Mesodermal cell (in vitro differentiated cells): Measurements from ENCODE around the gene ENTPD8.

Source experiments
- H3K27ac ChIP-seq: 2 replicates; pipeline ENCODE4 v1.7.0; 2013; ENCODE audit warnings: mild to moderate bottlenecking, low read depth, low read length, moderate library complexity; ENCODE audit not compliant: severe bottlenecking
- H3K36me3 ChIP-seq: 2 replicates; pipeline ENCODE4 v1.7.1; 2013; ENCODE audit warnings: mild to moderate bottlenecking, low read length, moderate library complexity; ENCODE audit not compliant: control insufficient read depth, insufficient read depth
- H3K4me1 ChIP-seq: one replicate; pipeline ENCODE4 v1.7.1; 2013; ENCODE audit warnings: mild to moderate bottlenecking, low read length; ENCODE audit not compliant: insufficient read depth, control insufficient read depth, poor library complexity, severe bottlenecking
- H3K4me3 ChIP-seq: 2 replicates; pipeline ENCODE4 v1.7.0; 2013; ENCODE audit warnings: low read length, control low read depth, mild to moderate bottlenecking; ENCODE audit not compliant: insufficient read depth, poor library complexity, severe bottlenecking; ENCODE audit errors: extremely low read depth
- H3K9me3 ChIP-seq: 2 replicates; pipeline ENCODE4 v1.7.1; 2013; ENCODE audit warnings: mild to moderate bottlenecking, low read length, moderate library complexity; ENCODE audit not compliant: control insufficient read depth
- WGBS, 2 experiments: methylation state at CpG; one replicate each; pipeline ENCODE4 v1.1.5; 2013; ENCODE audit warnings: missing lambda C conversion rate in 2 of 2; ENCODE audit not compliant: insufficient coverage in 2 of 2; 5-methylcytosine and 5-hydroxymethylcytosine counted together

ENTPD8 gene

GRCh38 chr9:137439158-137439714 lies 1.9 kb downstream of the ENTPD8 start:
- Histone ChIP-seq H3K4me1 (no peaks in the 10 kb centered on the region), H3K27ac (no peak overlapping the region), H3K9me3 (no peaks in the 10 kb centered on the region), H3K36me3 (no peaks in the 10 kb centered on the region), H3K4me3 (no peak overlapping the region)
- WGBS, 2 experiments = 87 to 88% methylated on average over 14 to 17 of the region's 18 CpGs

GRCh38 chr9:137438591-137439157 lies 2.5 kb downstream of the ENTPD8 start:
- Histone ChIP-seq H3K27ac (no peak overlapping the region), H3K36me3 (no peaks in the 10 kb centered on the region), H3K4me3 (no peak overlapping the region), H3K4me1 (no peaks in the 10 kb centered on the region), H3K9me3 (no peaks in the 10 kb centered on the region)
- 94 to 96% methylated on average over 14 to 17 of the region's 22 CpGs for WGBS, 2 experiments

DNA sequence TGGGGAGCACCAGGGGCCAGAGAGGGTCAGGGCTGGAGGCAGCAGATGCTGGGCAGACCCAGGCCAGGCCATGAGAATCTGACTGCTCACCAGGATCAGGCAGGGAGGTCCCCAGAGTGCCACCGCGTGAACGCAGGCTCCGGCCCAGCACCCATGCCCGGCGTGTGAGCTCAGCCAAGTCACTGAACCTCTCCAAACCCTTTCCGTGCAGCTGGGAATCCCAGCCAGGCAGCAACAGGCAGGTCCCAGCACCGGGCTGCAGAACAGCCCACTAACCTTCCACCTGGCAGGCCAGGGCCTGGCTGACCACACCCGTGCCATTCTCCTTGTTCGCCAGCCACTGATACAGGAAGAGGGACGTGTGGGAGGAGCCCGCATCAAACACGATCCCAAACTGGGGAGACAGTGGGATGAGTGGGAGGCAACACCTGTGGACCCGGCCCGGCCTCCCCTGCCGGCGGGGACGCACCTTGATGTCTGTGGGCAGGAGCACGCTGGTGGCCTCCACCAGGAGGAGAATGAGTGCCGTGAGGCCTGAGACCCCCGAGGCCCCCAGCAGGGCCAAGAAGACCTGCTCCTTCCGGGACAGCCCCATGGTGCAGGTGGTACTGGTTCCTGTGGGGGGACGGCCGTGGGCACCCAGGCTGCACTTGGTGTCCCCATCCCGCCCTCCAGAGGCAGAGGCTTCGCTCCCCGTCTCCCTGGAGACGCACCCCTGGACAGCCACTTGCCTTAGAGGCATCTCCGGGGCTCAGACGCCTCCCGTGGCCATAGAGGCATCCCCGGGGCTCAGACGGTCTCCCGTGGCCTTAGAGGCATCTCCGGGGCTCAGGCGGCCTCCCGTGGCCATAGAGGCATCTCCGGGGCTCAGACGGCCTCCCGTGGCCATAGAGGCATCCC lies 3.2 kb downstream of the ENTPD8 start:
- Histone ChIP-seq H3K36me3 (no peaks in the 10 kb centered on the region), H3K4me1 (no peaks in the 10 kb centered on the region), H3K4me3 (no peak overlapping the region), H3K27ac (no peak overlapping the region), H3K9me3 (no peaks in the 10 kb centered on the region)
- whole genome bisulfite sequencing, 2 experiments = 94 to 95% methylated on average over 24 to 38 of the region's 40 CpGs

DNA sequence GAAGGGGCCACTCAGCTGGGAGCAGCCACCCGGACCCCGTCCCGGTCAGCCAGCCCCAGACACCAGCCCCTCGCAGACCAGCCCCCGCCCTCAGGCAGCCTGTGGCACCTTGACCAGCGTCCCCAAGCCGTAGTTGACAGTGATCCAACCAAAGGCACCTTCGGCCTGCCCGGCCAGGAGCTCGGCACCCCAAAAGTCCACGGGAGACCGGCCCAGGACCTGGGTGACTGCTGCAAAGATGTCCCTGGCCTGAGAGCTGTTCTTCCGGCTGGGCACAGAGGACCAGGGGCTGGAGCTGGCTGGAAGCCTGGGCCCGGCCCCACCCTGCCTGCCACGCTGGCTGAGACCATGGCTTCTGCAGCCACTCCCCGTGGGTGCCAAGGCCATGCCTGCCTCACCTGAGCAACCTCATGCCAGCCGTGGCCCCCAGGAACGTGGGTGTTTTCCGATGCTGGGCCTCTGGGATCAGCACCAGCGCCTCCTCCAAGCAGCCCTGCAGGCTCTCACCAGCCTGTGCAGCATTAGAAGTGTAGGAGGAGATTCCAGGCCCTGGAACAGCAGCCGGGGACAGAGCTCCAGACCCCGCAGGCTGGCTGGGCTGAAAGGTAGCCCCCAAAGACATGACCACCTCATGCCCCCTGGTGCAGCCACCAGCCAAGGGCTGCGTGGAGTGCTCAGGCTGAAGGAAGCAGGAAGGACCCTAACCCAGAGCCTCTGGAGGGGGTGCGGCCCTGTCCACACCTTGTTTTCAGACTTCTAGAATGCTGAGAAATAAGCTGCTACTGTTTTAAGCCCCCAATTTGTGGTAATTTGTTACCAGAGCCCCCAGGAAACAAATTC lies 4.2 kb downstream of the ENTPD8 start:
- Histone ChIP-seq H3K36me3 (no peaks in the 10 kb centered on the region), H3K27ac (no peak overlapping the region)

GRCh38 chr9:137435980-137436760 lies 5.0 kb downstream of the ENTPD8 start:
- no peaks in the 10 kb centered on the region for H3K9me3 ChIP-seq
- 89 to 94% methylated on average over 26 to 40 of the region's 42 CpGs for WGBS, 2 experiments
- no peaks in the 10 kb centered on the region for H3K36me3 ChIP-seq
- no peak overlapping the region for H3K4me3 ChIP-seq
- H3K4me1 ChIP-seq = no peaks in the 10 kb centered on the region
- no peak overlapping the region for H3K27ac ChIP-seq

More for the DNA sequence above, 4.2 kb downstream of the ENTPD8 start:
- 93 to 96% methylated on average over 23 to 24 of the region's 24 CpGs for WGBS, 2 experiments
- no peak overlapping the region for H3K4me3 ChIP-seq
- no peaks in the 10 kb centered on the region for H3K4me1 ChIP-seq
- no peaks in the 10 kb centered on the region for H3K9me3 ChIP-seq

GRCh38 chr9:137435381-137435891 lies 5.7 kb downstream of the ENTPD8 start:
- no peak overlapping the region for H3K4me3 ChIP-seq
- no peaks in the 10 kb centered on the region for H3K4me1 ChIP-seq
- no peak overlapping the region for H3K27ac ChIP-seq
- WGBS, 2 experiments = 92 to 93% methylated on average over 16 to 18 of the region's 20 CpGs
- H3K36me3 ChIP-seq = no peaks in the 10 kb centered on the region
- H3K9me3 ChIP-seq = no peaks in the 10 kb centered on the region

- Histone ChIP-seq H3K36me3 (no peaks in the 10 kb centered on the region), H3K4me3 (no peak overlapping the region), H3K9me3 (no peaks in the 10 kb centered on the region), H3K4me1 (no peaks in the 10 kb centered on the region), H3K27ac (no peak overlapping the region)
- WGBS, 2 experiments = 92% methylated on average over 39 to 40 of the region's 43 CpGs
These were observed 6.4 kb downstream of the ENTPD8 start for GRCh38 chr9:137434498-137435380.

- Histone ChIP-seq H3K4me1 (no peaks in the 10 kb centered on the region), H3K9me3 (no peaks in the 10 kb centered on the region), H3K36me3 (no peaks in the 10 kb centered on the region), H3K4me3 (no peak overlapping the region), H3K27ac (no peak overlapping the region)
- 91 to 93% methylated on average over 16 to 24 of the region's 26 CpGs for WGBS, 2 experiments
These were observed 7.2 kb downstream of the ENTPD8 start for GRCh38 chr9:137433916-137434431.

DNA sequence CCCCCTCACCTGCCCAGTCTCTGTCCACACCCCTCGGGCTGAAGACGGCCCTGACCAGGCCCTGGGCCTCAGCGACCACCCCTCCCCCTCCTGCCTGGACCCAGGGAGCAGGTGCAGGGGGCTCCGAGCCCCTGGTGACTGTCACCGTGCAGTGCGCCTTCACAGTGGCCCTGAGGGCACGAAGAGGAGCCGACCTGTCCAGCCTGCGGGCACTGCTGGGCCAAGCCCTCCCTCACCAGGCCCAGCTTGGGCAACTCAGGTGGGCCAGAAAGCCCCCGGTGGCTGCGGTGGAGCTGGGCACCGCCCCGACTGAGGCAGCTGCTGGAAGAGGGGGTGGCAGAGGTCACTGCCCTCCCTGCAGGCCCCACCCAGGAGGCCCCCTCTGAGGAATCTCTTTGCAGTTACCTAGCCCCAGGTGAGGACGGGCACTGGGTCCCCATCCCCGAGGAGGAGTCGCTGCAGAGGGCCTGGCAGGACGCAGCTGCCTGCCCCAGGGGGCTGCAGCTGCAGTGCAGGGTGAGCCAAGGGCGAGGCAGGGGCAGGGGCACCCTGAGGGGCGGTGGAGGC lies 7.7 kb downstream of the ENTPD8 start:
- Histone ChIP-seq H3K36me3 (no peaks in the 10 kb centered on the region), H3K4me3 (no peak overlapping the region), H3K4me1 (no peaks in the 10 kb centered on the region), H3K27ac (no peak overlapping the region), H3K9me3 (no peaks in the 10 kb centered on the region)
- 85% methylated on average over 18 of the region's 19 CpGs for WGBS, 2 experiments
